HG03521 (cell line): ENCODE results near the gene FRAS1.
"Not testable (repeated sequence)": the region's sequence is repeated elsewhere in the genome, so short reads cannot be mapped to it uniquely, and the experiment has no call there.

Experiments used
- ATAC-seq: cut with Tn5 transposase; IDR thresholded peaks from one replicate; pipeline ENCODE4 v1.9.1; 2021; ENCODE audit warnings: mild to moderate bottlenecking, moderate library complexity; ENCODE audit not compliant: unreplicated experiment

Gene FRAS1

DNA sequence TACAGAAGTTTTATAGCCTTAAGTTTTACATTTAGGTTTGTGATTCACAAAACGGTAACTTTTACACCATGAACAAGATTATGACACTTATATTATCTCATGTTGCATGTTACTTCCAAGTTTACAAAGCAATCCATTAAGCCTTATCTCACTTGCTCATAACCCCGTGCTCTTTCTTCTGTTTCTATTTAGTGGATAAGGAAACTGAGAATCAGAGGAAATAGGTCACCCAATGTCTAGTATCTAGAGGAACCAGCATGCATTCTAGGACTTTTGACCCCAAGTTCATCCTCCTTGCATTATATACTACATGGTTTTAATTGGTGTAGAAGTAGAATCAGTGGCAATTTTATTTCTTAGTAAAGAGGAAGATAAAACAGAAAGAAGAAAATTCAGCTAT lies 427.5 kb downstream of the FRAS1 start:
- ATAC-seq, result no peak

DNA sequence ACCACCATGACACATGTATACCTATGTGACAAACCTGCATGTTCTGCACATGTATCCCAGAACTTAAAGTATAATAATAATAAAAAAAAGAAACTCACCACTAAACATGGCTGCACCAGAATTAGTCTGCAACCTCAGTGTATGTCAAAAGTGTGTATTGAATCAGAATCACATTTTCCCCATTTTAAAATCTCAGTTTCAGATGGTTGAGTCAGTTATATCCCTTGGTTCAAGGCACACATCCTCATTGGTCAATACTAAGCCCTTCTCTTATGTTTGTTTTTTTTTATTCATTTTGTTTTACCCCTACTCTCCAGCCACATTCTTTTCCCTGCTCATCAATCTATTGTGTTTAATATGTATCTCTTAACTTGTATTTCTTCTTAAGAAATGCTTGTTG lies 436.6 kb downstream of the FRAS1 start:
- no peak for ATAC-seq

DNA sequence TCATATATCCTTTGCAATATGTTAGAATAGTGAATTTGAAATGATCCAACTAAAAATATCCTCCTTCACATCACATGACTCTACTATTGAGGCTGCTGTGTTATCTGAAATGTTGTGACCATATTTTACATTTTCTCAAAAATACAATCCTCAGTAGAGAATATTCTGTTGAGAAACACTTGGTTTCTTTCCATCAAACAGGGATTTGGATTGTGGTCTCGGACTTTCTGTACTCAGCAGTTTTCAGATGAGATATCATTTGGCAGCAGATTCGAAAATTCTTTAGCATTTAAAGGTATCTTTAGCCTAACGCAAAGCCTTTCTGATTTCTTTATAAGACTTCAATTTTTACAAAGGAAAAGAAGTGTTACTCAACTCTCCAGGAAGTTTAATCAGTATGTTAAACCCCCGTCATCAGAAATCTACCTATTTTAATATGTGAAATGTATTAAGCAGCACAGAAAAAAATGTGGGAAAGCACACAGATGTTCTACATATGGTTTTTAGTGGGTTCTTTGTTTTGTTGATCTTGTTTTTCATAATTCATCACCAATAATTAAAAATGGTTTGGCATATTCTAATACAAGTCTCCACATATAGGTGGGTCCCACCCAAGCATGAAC lies 439.0 kb downstream of the FRAS1 start:
- no peak for ATAC-seq

DNA sequence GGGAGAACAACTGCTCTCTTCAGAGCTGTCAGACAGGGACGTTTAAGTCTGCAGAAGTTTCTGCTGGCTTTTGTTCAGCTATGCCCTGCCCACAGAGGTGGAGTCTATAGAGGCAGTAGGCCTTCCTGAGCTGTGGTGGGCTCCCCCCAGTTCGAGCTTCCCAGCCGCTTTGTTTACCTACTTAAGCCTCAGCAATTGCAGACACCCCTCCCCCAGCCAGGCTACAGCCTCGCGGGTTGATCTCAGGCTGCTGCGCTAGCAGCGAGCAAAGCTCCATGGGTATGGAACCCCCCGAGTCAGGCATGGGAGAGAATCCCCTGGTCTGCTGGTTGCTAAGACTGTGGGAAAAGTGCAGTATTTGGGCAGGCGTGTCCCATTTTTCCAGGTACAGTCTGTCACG lies 449.1 kb downstream of the FRAS1 start:
- ATAC-seq, result not testable (repeated sequence)

DNA sequence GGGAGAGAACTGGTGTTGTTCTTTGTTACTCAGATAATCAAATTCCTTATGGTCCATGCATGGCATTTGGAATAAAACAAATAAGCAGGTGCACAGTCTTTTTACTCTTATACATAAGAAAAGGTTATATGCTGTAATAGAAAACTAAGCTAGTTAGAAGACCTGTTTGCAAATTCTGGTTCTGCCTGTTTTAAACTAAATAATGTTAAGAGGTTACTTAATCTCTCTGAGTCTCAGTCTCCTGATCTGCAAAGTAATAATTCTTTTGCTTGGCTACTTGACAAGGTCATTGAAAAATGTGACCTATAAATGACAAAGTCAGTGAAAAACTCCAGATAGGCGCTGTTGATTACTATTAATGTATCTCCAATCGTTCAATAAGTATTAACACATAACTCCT lies 451.9 kb downstream of the FRAS1 start:
- ATAC-seq, result no peak

DNA sequence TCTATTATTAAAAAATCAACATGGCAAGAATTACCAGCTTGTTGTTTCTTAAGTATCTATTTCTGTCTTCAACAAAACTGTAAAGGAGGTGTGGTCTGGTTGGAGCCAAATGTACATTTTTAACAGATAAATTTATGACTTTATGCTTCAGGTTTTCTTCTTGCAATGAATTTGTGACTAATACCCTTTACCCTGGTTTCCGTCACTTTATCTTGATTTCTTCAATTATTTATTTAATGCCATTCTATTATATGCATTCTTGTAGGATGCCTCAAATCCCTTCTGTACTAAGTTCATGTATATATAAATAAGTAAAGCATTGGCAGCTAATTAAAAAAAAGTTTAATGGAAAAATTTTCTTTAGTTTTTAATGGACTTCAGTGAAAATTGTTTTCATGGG lies 453.0 kb downstream of the FRAS1 start:
- ATAC-seq, result no peak

DNA sequence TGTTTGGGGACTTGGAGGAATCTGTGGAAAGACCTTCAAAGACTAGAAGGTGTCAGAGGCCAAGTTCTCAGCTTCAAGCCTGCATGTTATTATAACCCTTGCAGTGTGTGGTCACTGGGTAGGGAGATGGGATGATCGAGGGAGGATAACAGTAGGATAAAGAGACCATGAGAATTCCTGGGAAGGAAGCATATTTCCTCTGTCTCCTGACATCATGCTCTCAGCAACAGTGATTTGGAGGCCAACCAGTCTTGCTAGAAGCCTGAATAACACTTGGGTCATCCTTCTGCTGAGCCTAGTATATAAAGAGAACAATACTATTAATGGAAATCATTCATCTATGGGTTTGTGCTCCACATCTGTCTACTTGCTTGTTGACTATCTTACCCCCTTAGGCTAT lies 453.6 kb downstream of the FRAS1 start:
- ATAC-seq, result no peak

DNA sequence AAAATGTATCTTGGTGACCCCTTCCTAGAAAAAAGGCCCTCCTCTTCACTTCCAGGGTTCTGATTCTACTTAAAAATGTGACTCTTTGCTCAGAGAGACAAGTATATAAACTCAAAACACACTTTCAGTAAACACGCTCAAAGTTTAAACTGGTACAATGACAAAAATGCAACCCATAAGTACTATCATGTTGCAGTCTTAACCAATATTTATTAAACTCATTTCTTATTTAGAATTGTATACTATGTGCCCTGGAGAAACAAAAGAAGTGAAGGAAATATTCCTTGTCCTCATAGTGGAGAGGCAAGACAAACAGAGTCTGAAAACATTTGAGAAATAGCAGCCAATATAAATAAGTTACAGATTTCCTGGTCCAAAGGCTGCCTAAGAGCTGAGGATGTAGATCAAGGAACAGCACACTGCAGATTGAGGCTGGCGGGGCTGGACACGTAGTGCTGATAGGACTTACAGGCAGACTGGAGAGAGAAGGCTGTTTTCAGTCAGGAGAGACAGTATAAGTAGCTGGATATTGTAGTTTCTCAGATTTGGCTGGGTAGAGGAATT lies 455.3 kb downstream of the FRAS1 start:
- no peak for ATAC-seq

DNA sequence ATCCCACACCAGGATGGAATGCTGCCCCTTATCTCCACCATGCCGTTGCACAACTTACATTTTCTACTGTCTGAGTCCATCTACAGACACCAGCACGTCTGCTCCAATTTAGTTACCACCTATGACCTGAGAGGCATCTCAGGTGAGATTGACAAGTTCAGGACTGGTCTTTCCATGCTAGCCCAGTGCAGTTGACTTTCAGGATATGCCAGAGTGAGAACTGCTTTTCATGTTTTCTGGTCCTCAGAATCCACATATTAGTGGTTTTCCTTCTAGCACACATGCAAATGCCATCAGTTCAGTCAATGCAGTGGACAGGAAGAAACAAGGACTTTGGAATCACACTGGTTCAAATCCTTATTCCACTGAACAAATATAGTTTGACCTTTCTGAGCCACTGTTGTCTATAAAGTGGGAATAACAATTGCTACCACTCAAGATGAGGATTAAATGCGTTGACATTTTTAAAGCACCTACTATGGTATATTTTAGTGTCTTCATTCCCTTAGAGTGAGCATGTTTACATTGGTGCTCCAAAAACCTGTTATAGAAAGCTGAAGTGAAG lies 456.4 kb downstream of the FRAS1 start:
- ATAC-seq, result no peak

DNA sequence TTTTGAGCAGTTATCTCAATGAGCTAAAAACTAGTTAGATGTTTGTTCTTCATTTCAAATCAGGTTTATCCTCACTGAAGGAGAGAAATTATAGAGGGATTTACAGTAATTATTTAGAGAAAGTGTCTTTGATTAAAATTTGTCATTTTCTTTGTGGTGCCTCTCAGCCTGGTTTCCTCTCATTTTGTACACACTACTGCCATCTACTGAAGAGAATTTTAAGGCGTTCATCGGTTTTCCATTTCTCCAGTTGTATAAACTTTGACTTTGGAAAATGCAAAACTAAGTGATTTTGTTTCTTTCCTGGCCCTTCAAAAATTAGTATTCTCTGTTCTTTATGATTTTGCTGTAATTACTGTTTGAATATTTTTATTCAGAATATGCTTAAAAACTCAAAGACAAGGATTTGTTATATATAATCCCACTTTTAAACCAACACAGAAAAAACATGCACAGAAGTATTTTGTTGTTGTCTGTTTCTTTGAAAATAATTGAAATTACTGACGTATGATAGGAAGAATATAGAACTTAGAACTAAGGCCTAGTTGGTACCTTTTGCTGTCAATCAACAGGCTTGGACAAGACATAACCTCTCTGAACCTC lies 460.0 kb downstream of the FRAS1 start:
- ATAC-seq, result no peak

DNA sequence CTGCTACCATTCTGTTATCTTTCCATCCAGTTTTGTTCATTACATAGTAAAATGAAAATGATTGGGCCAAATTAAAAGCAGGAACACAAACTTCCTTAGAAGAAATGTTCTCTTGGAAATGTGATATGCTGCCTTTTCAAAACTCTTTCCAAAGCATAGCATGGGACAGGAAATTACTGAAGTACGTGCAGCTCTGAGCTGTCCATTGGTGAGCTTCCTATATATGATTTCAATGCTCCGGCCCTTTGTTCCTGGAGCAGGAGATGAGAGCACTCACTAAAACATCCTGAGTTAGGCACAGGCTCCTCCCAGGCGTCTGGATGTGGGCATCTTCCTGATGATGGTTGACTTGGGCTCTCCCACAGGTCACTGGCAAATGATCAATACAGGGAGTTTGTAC lies 461.4 kb downstream of the FRAS1 start:
- no peak for ATAC-seq

DNA sequence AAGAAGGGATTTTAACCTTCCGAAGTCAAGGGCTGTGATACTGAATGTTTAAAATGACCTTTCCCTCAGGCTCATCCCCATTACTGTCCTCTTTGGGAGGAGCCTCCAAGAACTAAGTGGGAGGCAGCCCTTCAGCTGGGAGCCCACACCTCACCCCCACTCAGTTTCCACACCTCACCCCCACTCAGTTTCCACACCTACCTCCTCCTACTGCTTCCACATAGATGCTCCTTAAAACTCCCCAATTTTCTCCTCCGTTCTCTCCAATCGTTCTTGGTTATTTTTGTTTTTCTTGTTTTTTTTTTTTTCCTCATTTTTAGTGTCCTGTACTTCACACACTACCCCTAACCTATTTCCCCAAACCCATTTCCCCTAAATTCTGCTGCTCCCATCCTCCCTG lies 462.8 kb downstream of the FRAS1 start:
- no peak for ATAC-seq

DNA sequence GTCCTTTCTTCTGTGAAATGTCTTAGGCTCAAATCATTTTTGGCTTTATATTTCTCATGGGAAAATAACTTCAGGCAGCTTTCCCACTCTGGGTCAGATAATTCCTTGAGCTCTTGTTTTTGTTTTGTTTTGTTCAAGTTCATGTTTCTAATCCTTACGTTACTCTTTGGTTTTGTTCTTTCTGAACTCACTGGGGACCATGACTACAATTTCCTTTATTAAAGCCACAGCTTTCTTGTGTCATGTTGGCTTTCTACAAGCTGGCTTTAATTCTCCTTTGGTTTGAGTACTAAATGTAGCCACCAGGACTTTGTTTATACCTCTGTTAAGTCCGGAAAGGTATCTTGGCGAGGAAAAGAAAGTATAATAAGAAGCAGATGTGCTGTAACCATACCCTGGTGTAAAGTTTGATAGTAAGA lies 463.7 kb downstream of the FRAS1 start:
- ATAC-seq, result no peak

DNA sequence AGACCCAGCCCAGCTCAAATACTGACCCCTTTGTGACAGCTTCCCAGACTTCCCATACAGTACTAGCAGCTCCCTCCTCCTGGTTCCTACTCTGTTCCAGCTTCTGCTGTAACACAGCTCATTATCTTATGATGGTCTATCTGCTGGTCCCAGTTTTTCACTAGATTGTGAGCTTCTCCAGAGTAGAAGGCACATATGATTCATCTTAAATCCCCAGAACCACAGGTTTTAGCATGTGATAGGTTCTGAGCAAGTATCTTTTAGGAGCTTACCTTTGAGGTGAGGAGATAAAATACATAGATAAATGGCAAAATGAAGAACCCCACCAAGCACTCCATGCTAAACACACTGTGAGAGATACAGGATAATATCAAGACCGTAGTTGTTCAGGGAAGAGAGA lies 466.9 kb downstream of the FRAS1 start:
- no peak for ATAC-seq

DNA sequence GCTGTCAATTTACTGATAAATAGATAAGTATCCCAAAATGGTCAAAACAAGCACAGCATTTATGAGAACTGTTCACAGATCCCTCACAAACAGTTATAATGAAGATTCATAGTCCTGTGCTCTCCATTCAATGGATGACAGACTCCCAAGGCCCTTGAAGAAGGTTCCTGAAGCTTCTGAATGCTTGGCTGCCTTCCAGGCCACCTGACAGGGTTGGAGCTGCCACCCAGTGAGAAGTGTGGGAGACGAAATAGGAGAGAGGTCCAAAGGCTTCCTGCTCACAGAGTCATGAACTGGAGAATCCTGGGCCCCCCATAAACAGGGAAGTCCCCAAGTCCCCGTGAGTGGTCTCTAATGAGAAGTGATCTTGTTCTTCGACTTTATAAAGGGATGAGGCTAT lies 468.4 kb downstream of the FRAS1 start:
- no peak for ATAC-seq

DNA sequence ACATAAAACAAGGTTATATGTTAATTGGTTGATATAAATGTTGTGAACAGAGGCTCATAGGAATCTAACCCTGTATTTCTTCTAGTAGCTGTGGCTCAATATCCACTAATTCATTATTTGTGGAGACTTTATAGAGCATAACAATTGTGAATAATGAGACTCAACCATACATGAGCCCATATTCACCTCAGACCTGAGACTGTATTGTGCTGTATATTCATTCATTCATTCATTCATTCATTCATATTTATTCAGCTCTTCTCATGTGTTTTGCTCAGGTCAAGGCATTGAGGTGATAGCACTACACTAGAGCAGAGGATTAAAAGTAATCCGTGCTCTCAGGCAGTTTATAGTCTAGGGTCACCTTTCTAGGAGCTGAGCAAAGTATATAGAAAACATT lies 470.0 kb downstream of the FRAS1 start:
- ATAC-seq, result no peak

DNA sequence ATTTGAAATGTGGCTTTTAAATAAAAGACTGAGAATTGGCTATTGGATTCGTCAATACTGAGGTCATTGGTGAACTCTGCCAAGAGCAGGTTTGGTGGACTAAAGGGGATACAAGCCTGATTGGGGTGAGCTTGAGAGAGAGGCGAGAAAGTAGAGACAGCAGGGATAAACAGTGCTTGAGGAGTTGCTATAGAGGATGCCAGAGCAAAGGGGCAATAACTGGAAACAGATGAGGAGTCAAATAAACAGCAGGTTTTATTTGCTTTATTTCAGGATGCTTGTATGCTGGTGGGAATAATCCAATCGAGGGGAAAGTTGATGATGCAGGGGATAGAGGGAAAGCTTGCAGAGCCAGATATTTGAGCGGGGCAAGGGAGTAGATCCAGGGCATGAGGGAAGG lies 470.4 kb downstream of the FRAS1 start:
- ATAC-seq, result no peak

DNA sequence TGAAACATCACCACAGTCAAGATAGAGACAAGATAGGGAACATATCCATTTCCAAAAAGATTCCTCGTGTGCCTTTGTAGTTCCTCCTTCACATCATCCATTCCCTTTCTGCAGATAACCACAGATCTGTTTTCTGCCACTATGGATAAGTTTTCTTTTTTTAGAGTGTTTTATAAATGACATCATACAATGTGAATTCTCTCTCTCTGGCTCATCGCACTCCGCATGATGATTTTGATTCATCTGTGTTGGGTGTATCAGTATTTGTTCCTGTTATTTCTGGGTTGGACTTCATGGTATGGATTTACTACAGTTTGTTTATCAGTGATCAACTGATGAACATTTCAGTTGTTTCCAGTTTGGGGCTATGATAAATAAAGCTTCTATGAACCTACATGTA lies 471.2 kb downstream of the FRAS1 start:
- no peak for ATAC-seq

DNA sequence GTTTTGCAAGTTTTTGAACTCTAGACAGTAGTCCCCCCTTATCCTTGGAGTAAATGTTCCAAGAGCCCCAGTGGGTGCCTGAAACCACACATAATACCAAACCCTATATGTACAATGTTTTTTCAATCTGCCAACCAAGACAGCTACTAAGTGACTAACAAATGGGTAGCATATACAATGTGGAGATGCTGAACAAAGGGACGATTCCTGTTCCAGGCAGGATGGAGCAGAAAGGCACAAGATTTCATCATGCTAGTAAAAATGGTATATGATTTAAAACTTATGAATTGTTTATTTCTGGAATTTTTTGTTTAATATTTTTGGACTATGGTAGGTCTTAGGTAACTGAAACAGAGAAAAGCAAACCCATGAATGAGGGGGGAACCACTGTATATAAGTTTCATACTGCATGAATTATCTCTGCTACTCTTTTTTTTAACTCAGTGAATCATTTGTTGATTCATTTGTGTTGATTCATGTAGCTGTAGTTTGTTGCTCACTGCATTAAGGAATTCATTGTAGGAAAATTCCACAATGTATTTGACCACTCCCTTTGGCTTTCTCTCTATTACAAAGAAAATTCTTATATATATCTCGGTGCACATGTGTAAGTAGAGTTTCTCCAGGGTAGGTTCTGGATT lies 472.6 kb downstream of the FRAS1 start:
- ATAC-seq, result no peak

DNA sequence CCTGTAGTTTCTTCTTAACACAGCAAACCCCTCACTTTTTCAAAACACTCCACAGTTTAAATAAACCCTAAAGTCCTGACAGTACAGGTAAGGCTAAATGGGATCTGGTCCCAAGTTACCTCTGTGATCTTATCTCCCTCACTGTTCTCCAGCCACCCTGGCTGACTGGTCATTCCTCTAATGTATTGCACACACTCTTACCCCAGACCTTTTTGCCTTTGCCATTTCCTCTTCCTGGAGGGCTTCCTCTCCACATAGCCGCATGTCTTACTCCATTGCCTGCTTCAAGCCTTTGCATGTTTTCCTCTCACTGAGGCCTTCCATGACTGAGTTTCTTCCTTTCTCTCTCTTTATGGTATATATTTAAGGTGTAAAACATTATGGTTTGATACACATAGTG lies 474.9 kb downstream of the FRAS1 start:
- no peak for ATAC-seq

DNA sequence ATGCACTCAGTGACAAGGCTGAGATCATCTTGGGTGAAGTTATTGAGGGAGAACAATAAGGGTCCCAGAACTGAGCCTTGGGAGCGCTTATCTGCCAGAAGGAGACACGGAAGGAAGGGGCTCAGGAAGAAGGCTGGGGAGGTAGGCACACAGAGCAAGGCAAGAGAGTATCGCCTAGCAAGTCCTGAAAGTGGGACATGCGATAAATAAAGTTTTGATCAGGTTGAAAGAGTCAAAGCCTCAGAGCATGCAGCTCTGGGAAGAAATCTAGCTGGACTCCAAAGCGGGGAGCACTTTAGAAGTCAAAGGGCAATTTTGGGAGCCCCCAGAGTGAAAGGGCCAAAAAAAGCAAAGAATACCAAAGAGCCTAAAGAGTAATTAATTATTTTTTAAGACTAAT lies 476.7 kb downstream of the FRAS1 start:
- no peak for ATAC-seq
